Heart left ventricle (tissue), 13 donors: ENCODE results near the gene PEMT.

Source experiments
- CTCF ChIP-seq, 12 donors: fragments of 200-600 bp; sonication (generic) in 4 of 12; IDR thresholded peaks; one replicate each; pipeline versions ENCODE4 v1.5.0 to v1.8.0; 2018 to 2022; ENCODE audit warnings: antibody characterized with exemption in 12 of 12, mild to moderate bottlenecking in 5 of 12
- POLR2A ChIP-seq, 2 donors: fragments of 450-650 bp; IDR thresholded peaks; one replicate each; pipeline ENCODE4 v1.6.1; 2017; ENCODE audit warnings: antibody characterized with exemption in 2 of 2, mild to moderate bottlenecking in 2 of 2, moderate library complexity in 2 of 2
- donor health status: ischemic (EF 13 %, LVEDD 7.1; RV severe dilation, severe dysfunction).
- donor health status: DM: no; HTN: yes; CAD: no.
- donor health status: DM: no; HTN: no; CAD: no.
- donor health status: ischemic (EF 25% LVEDD 6.9; RV normal size, moderate dysfunction).
- donor health status: ischemic (EF 25% LVEDD 5.7; RV mildly dilated, moderate dysfunction).
- donor health status: ischemic (EF 35%, LVEDD 5.7; RV mildly dilated, moderate dysfunction).
- donor health status: nonischemic (EF 11% LVEDD 7.7; RV severe dilation, severe dysfunction).
- donor health status: DM: yes; HTN: yes; CAD: no.
- donor health status: PGD.
- donor health status: ischemic (EF 29% LVEDD 5.4; RV normal size, mild dysfunction).
- donor health status: nonischemic (EF 23%, LVEDD 6.1; RV moderate dilation, normal function).

- no peak for TF ChIP-seq POLR2A (IDR thresholded peaks at IDR 0.05)
- TF ChIP-seq CTCF (IDR thresholded peaks at IDR 0.05) = no peak
Measured at GRCh38 chr17:17515934-17516930, 75.3 kb downstream of the PEMT start.
